CD4-positive, alpha-beta T cell (primary cell): ENCODE results near the gene AOC2. TPM values are rescaled to one million over a fixed set of nuclear protein-coding genes. Genes with fewer than 3 reads are reported as not detected.

ENCODE experiments used
- ATAC-seq: fragments of 200-7000 bp; cut with Tn5 transposase; one replicate; pipeline ENCODE4 v1.10.0; 2022; ENCODE audit warnings: mild to moderate bottlenecking; ENCODE audit not compliant: poor library complexity
- CTCF ChIA-PET: fragments of 350-600 bp; sonication (Branson Sonifier 250); formaldehyde crosslinking; loops from one replicate; lab custom pipeline; 2021; ENCODE audit warnings: antibody characterized with exemption, inconsistent platforms; lab: Charles Lee
- POLR2A ChIA-PET: fragments of 350-600 bp; sonication (Branson Sonifier 250); formaldehyde crosslinking; loops from one replicate; lab custom pipeline; 2021; ENCODE audit warnings: antibody characterized with exemption, inconsistent platforms; lab: Charles Lee
- DNase-seq, 14 experiments: peaks; one replicate each; pipeline ENCODE4 v3.0.0-alpha.2; 2013 to 2020; ENCODE audit warnings: mixed read lengths in 2 of 14
- H3K27ac ChIP-seq, 2 donors: one replicate each; pipeline versions ENCODE4 v1.5.1 to v1.7.0; 2013; ENCODE audit warnings: low read length in 2 of 2, low read depth in 1 of 2, mild to moderate bottlenecking in 1 of 2
- H3K27me3 ChIP-seq, 2 experiments: 1 replicate in 1 of 2; 2 replicates in 1 of 2; pipeline versions ENCODE4 v1.6.1 to v1.7.0; 2013; ENCODE audit warnings: low read length in 2 of 2, control low read depth in 1 of 2, mild to moderate bottlenecking in 1 of 2, moderate library complexity in 1 of 2; ENCODE audit not compliant: insufficient read depth in 2 of 2, control insufficient read depth in 1 of 2
- H3K36me3 ChIP-seq: one replicate; pipeline ENCODE4 v1.6.1; 2013; ENCODE audit warnings: low read length, control low read depth; ENCODE audit not compliant: insufficient read depth
- H3K4me1 ChIP-seq: one replicate; pipeline ENCODE4 v1.6.1; 2013; ENCODE audit warnings: low read length, control low read depth; ENCODE audit not compliant: insufficient read depth
- H3K4me3 ChIP-seq: one replicate; pipeline ENCODE4 v1.5.1; 2013; ENCODE audit warnings: mild to moderate bottlenecking, low read length, moderate library complexity
- H3K9me3 ChIP-seq, 2 experiments: 1 replicate in 1 of 2; 2 replicates in 1 of 2; pipeline versions ENCODE4 v1.6.1 to v1.7.0; 2013; ENCODE audit warnings: low read length in 2 of 2, mild to moderate bottlenecking in 2 of 2, control low read depth in 1 of 2, moderate library complexity in 1 of 2; ENCODE audit not compliant: control insufficient read depth in 1 of 2, insufficient read depth in 1 of 2
- H3K27ac Mint-ChIP-seq: one replicate; pipeline ENCODE4 v1.8.0; 2020; ENCODE audit warnings: mixed read lengths
- H3K27me3 Mint-ChIP-seq: one replicate; pipeline ENCODE4 v1.8.0; 2021; ENCODE audit warnings: mixed read lengths
- H3K36me3 Mint-ChIP-seq: one replicate; pipeline ENCODE4 v1.8.0; 2021; ENCODE audit warnings: low read depth, mixed read lengths
- H3K4me1 Mint-ChIP-seq: one replicate; pipeline ENCODE4 v1.8.0; 2021; ENCODE audit warnings: low read depth, mixed read lengths
- H3K4me3 Mint-ChIP-seq: one replicate; pipeline ENCODE4 v1.8.0; 2020; ENCODE audit warnings: mild to moderate bottlenecking, mixed read lengths
- H3K9me3 Mint-ChIP-seq: one replicate; pipeline ENCODE4 v1.8.0; 2020; ENCODE audit warnings: mixed read lengths
- CTCF ChIP-seq: fragments of 200-600 bp; IDR thresholded peaks from one replicate; pipeline ENCODE4 v1.8.0; 2022; ENCODE audit warnings: antibody characterized with exemption, mild to moderate bottlenecking
- intact Hi-C, 2 experiments: fragments of 100-400 bp; cut with DNase I in 1 of 2; cut with micrococcal nuclease in 1 of 2; formaldehyde crosslinking; loops; one replicate each; pipeline versions ENCODE4 v1.15.1 to v1.9.0; 2023 to 2025; cut with DNase I, micrococcal nuclease
- total RNA-seq, 174 experiments: library from RNA in 2 of 174; stranded (reverse) in 2 of 174; gene quantifications; one replicate each; pipeline ENCODE4 v1.2.3 and lab custom pipeline; 2021 to 2026

Gene AOC2
- total RNA-seq, 2 experiments from 2014 or later, result 2.5 to 2.9 TPM

- peak overlapping the region; percentile 15 for H3K4me3 Mint-ChIP-seq
- intact Hi-C loops, result loop anchor here in 1 of 2 experiments (5.0 kb wide), 1 partner anchor 36 kb away; the partner anchor contains the start of gene PSME3
- H3K36me3 Mint-ChIP-seq, result peaks cover 11% of the 10 kb centered on the region
- Histone ChIP-seq H3K9me3 (no peaks in the 10 kb centered on the region), H3K27ac (no peak overlapping the region), H3K4me1 (peaks cover 30% of the 10 kb centered on the region), H3K4me3 (no peak overlapping the region), H3K36me3 (peaks cover 4% of the 10 kb centered on the region), H3K27me3 (no peaks in the 10 kb centered on the region)
- H3K4me1 Mint-ChIP-seq, result peaks cover 19% of the 10 kb centered on the region
- no peaks in the 10 kb centered on the region for H3K27me3 Mint-ChIP-seq
- no peak overlapping the region for H3K27ac Mint-ChIP-seq
- no peak for TF ChIP-seq CTCF
- ChIA-PET POLR2A (interaction anchor here (1.1 kb wide), 1 partner anchor 23 kb away, joined by 4 read pairs; the partner anchor contains the start of gene VPS25), CTCF (no interaction called here)
- DNase-seq, result no peak
- ATAC-seq, result no peak
- no peaks in the 10 kb centered on the region for H3K9me3 Mint-ChIP-seq
These were observed 48.2 kb upstream of the AOC2 start for GRCh38 chr17:42796066-42796758.

DNA sequence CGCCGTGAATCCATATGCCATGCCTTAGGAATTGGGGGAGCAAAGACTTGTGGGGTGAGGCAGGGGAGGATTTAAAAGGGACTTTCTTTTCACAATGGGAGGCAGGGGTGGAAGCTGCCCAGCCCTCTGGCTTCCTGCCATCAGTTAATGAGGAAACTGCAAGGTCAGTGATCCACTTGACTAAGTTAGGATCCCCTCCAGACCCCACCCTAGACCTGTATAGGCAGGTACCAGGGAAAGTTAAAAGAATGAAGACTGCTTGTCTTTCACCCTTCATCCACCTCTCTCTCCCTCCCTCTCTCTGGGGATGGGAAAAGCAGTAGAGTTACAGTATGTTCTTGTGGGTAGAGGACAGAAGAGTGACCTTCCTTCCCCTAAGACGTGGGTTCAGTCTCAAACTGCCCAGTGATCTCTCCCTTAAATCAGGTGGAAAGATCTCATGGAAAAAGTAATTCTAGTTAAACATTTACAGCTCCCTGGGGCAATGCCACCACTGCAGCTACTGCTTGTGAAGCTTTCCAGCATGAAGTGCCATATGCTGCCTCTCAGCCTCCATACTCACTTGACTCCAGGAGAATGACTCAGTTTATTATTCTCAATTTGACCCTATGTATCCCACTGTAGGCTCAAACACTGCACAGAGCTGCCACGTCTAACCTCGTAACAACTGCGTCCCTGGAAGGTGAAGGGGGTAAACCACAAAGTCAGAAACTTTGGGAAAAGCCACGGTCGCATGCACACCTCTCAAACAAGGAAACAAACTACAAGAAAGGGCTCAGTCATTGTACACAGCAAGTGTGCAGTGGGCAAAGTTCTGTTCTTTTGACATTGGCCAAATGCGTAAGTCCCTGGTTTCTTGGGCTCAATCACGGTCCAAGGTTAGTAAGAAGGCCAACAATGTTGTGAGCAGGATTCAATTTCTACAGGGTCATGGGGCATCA, 47.0 kb upstream of the AOC2 start:
- Mint-ChIP-seq H3K4me3 (peak overlapping the region; percentile 92), H3K36me3 (peaks cover 11% of the 10 kb centered on the region), H3K27ac (no peak overlapping the region), H3K27me3 (no peaks in the 10 kb centered on the region), H3K9me3 (no peaks in the 10 kb centered on the region), H3K4me1 (peaks cover 19% of the 10 kb centered on the region)
- ChIA-PET CTCF (no interaction called here), POLR2A (interaction anchor here (1.1 to 2.3 kb wide), 5 partner anchors 17 to 409 kb away, joined by 3 to 9 read pairs (median 4); partner anchors contain the start of genes BECN1, RETREG3, RPL27 and STAT3)
- Histone ChIP-seq H3K27me3 (no peaks in the 10 kb centered on the region), H3K36me3 (peaks cover 4% of the 10 kb centered on the region), H3K9me3 (no peaks in the 10 kb centered on the region), H3K4me3 (peak overlapping the region; percentile 92), H3K27ac (no peak overlapping the region), H3K4me1 (peaks cover 30% of the 10 kb centered on the region)
- intact Hi-C loops, result loop anchor here in 1 of 2 experiments (2.0 to 5.0 kb wide), 2 partner anchors 23 to 35 kb away; partner anchors contain the start of gene PSME3
- no peak for DNase-seq
- no peak for ATAC-seq
- TF ChIP-seq CTCF, result no peak

GRCh38 chr17:42798011-42798382, 46.4 kb upstream of the AOC2 start:
- Mint-ChIP-seq H3K4me3 (peak overlapping the region; percentile 92), H3K27ac (peak overlapping the region; percentile 63), H3K9me3 (no peaks in the 10 kb centered on the region), H3K4me1 (peaks cover 19% of the 10 kb centered on the region), H3K27me3 (no peaks in the 10 kb centered on the region), H3K36me3 (peaks cover 11% of the 10 kb centered on the region)
- H3K4me3 ChIP-seq, result peak overlapping the region; percentile 92
- peaks cover 4% of the 10 kb centered on the region for H3K36me3 ChIP-seq
- intact Hi-C loops, result loop anchor here in 1 of 2 experiments (2.0 to 5.0 kb wide), 2 partner anchors 23 to 34 kb away; partner anchors contain the start of gene PSME3
- no peak for ATAC-seq
- no peak for DNase-seq
- no peaks in the 10 kb centered on the region for H3K27me3 ChIP-seq
- ChIA-PET POLR2A (interaction anchor here (0.7 to 2.3 kb wide), 8 partner anchors 18 to 570 kb away, joined by 3 to 9 read pairs (median 4); partner anchors contain the start of genes BECN1, PSME3, RETREG3 and RPL27), CTCF (interaction anchor here (1.0 to 1.1 kb wide), 2 partner anchors 22 to 26 kb away, joined by 4 to 5 read pairs; partner anchors contain the start of gene BECN1)
- H3K9me3 ChIP-seq, result no peaks in the 10 kb centered on the region
- no peak for TF ChIP-seq CTCF
- peaks cover 30% of the 10 kb centered on the region for H3K4me1 ChIP-seq
- no peak overlapping the region for H3K27ac ChIP-seq
